Caco-2 (cell line): ENCODE results near the gene LINS1. TPM values are rescaled to one million over a fixed set of nuclear protein-coding genes. Genes with fewer than 3 reads are reported as not detected.

Source experiments
- BruUV-seq: library from RNA; stranded (reverse); fragments of 400-500 nt; replicated peaks from 2 replicates; lab custom pipeline; 2021; lab: Mats Ljungman, UMichigan
- CTCF ChIA-PET: fragments of 300-600 bp; sonication (Branson Sonifier 250); formaldehyde crosslinking; loops from one replicate; lab custom pipeline; 2022; ENCODE audit warnings: antibody characterized with exemption; lab: Charles Lee
- POLR2A ChIA-PET: fragments of 300-600 bp; sonication (Branson Sonifier 250); formaldehyde crosslinking; loops from one replicate; lab custom pipeline; 2022; ENCODE audit warnings: antibody characterized with exemption; lab: Charles Lee
- DNase-seq, 2 experiments: peaks; one replicate each; pipeline versions ENCODE4 v3.0.0 to v3.0.0-alpha.2; 2020 to 2022
- H3K27me3 ChIP-seq: replicated peaks from 2 replicates; pipeline ENCODE4 v1.6.0; 2011; ENCODE audit warnings: low read length; ENCODE audit not compliant: control insufficient read depth, insufficient read depth
- H3K36me3 ChIP-seq: 2 replicates; pipeline ENCODE4 v1.5.1; 2011; ENCODE audit warnings: low read length; ENCODE audit not compliant: control insufficient read depth, insufficient read depth
- H3K4me1 ChIP-seq: fragments of 250-450 bp; sonication (Bioruptor Pico); 2 replicates; pipeline ENCODE4 v1.5.1; 2020; ENCODE audit warnings: mild to moderate bottlenecking
- H3K4me3 ChIP-seq: 2 replicates; pipeline ENCODE4 v1.5.1; 2011; ENCODE audit warnings: low read depth, mild to moderate bottlenecking, control low read depth, low read length
- H3K9me3 ChIP-seq: fragments of 250-450 bp; sonication (Bioruptor Pico); 2 replicates; pipeline ENCODE4 v1.5.1; 2020; ENCODE audit warnings: mild to moderate bottlenecking, moderate library complexity
- H3K27ac Mint-ChIP-seq: one replicate; pipeline ENCODE4 v1.8.0; 2022; ENCODE audit warnings: mixed read lengths; ENCODE audit not compliant: unreplicated experiment
- H3K27me3 Mint-ChIP-seq: one replicate; pipeline ENCODE4 v1.8.0; 2022; ENCODE audit warnings: mixed read lengths; ENCODE audit not compliant: insufficient read depth, unreplicated experiment
- H3K36me3 Mint-ChIP-seq: one replicate; pipeline ENCODE4 v1.8.0; 2022; ENCODE audit warnings: mild to moderate bottlenecking, mixed read lengths; ENCODE audit not compliant: insufficient read depth, unreplicated experiment
- H3K4me1 Mint-ChIP-seq: one replicate; pipeline ENCODE4 v1.8.0; 2022; ENCODE audit warnings: low read depth, mixed read lengths; ENCODE audit not compliant: unreplicated experiment
- H3K4me3 Mint-ChIP-seq: one replicate; pipeline ENCODE4 v1.8.0; 2022; ENCODE audit warnings: mild to moderate bottlenecking, moderate library complexity, mixed read lengths; ENCODE audit not compliant: unreplicated experiment
- H3K9me3 Mint-ChIP-seq: one replicate; pipeline ENCODE4 v1.8.0; 2022; ENCODE audit warnings: mixed read lengths; ENCODE audit not compliant: unreplicated experiment
- CTCF ChIP-seq, 2 experiments: fragments of 200-600 bp in 1 of 2; IDR thresholded peaks; 1 replicate in 1 of 2; 2 replicates in 1 of 2; pipeline versions ENCODE4 v1.5.1 to v1.8.0; 2011 to 2022; ENCODE audit warnings: antibody characterized with exemption in 1 of 2, control low read depth in 1 of 2, inconsistent platforms in 1 of 2, low read depth in 1 of 2, low read length in 1 of 2, mild to moderate bottlenecking in 1 of 2, moderate library complexity in 1 of 2; ENCODE audit not compliant: insufficient read depth in 1 of 2, severe bottlenecking in 1 of 2, unreplicated experiment in 1 of 2
- intact Hi-C: fragments of 100-400 bp; cut with micrococcal nuclease; formaldehyde crosslinking; loops from one replicate; pipeline ENCODE4 v1.10.0; 2022; ENCODE audit not compliant: unreplicated experiment
- total RNA-seq: library from RNA; stranded (reverse); gene quantifications from 2 replicates; pipeline ENCODE4 v1.2.3, GENCODE V29; 2022

Gene LINS1
- total RNA-seq, 1 experiment from 2014 or later = 11.0 TPM

GRCh38 chr15:100648951-100649350 is 47.0 kb upstream of the LINS1 start:
- H3K9me3 ChIP-seq = no peaks in the 10 kb centered on the region
- intact Hi-C loops = no loop called here
- no peaks in the 10 kb centered on the region for H3K4me1 Mint-ChIP-seq
- H3K4me3 ChIP-seq = no peak overlapping the region
- peaks cover 11% of the 10 kb centered on the region for H3K36me3 Mint-ChIP-seq
- H3K9me3 Mint-ChIP-seq = no peaks in the 10 kb centered on the region
- TF ChIP-seq CTCF (IDR thresholded peaks at IDR 0.05; ENCODE audit: insufficient read depth in 1 of 2, low read depth in 1 of 2, low read length in 1 of 2, severe bottlenecking in 1 of 2, unreplicated experiment in 1 of 2) = no peak
- POLR2A ChIA-PET = interaction anchor here (0.6 kb wide), 1 partner anchor 63 kb away, joined by 3 read pairs; no protein-coding TSS in a partner anchor
- no peak overlapping the region for H3K4me3 Mint-ChIP-seq
- no peaks in the 10 kb centered on the region for H3K4me1 ChIP-seq
- BruUV-seq = no TSS peak
- no peaks in the 10 kb centered on the region for H3K27me3 Mint-ChIP-seq
- H3K27ac Mint-ChIP-seq = no peak overlapping the region
- CTCF ChIA-PET = no interaction called here
- no peaks in the 10 kb centered on the region for H3K27me3 ChIP-seq
- no peak for DNase-seq
- H3K36me3 ChIP-seq = no peaks in the 10 kb centered on the region; the same call in 1 of the 2 replicates

GRCh38 chr15:100645671-100646070 is 43.7 kb upstream of the LINS1 start:
- Histone ChIP-seq H3K27me3 (no peaks in the 10 kb centered on the region), H3K4me1 (no peaks in the 10 kb centered on the region), H3K36me3 (no peaks in the 10 kb centered on the region), H3K4me3 (no peak overlapping the region), H3K9me3 (no peaks in the 10 kb centered on the region)
- intact Hi-C loops = no loop called here
- BruUV-seq = no TSS peak
- POLR2A ChIA-PET = no interaction called here
- Mint-ChIP-seq H3K4me1 (no peaks in the 10 kb centered on the region), H3K4me3 (no peak overlapping the region), H3K27ac (no peak overlapping the region), H3K9me3 (no peaks in the 10 kb centered on the region), H3K27me3 (no peaks in the 10 kb centered on the region), H3K36me3 (no peaks in the 10 kb centered on the region)
- CTCF ChIA-PET = no interaction called here
- no peak for TF ChIP-seq CTCF (IDR thresholded peaks at IDR 0.05; ENCODE audit: insufficient read depth in 1 of 2, low read depth in 1 of 2, low read length in 1 of 2, severe bottlenecking in 1 of 2, unreplicated experiment in 1 of 2)
- DNase-seq = no peak

GRCh38 chr15:100642950-100643338 is 41.0 kb upstream of the LINS1 start:
- CTCF ChIA-PET = no interaction called here
- DNase-seq = no peak
- POLR2A ChIA-PET = no interaction called here

More at GRCh38 chr15:100642950-100643338, 41.0 kb upstream of the LINS1 start:
- Histone ChIP-seq H3K4me3 (no peak overlapping the region), H3K36me3 (no peaks in the 10 kb centered on the region), H3K27me3 (no peaks in the 10 kb centered on the region), H3K9me3 (no peaks in the 10 kb centered on the region), H3K4me1 (no peaks in the 10 kb centered on the region)
- intact Hi-C loops = no loop called here
- BruUV-seq = no TSS peak
- H3K27ac Mint-ChIP-seq = no peak overlapping the region
- TF ChIP-seq CTCF (IDR thresholded peaks at IDR 0.05; ENCODE audit: insufficient read depth in 1 of 2, low read depth in 1 of 2, low read length in 1 of 2, severe bottlenecking in 1 of 2, unreplicated experiment in 1 of 2) = no peak
- no peaks in the 10 kb centered on the region for H3K27me3 Mint-ChIP-seq
- H3K4me3 Mint-ChIP-seq = no peak overlapping the region
- H3K36me3 Mint-ChIP-seq = no peaks in the 10 kb centered on the region
- no peaks in the 10 kb centered on the region for H3K4me1 Mint-ChIP-seq
- H3K9me3 Mint-ChIP-seq = no peaks in the 10 kb centered on the region
